GM23338 (cell line): ENCODE results near the gene SYT13. TPM values are rescaled to one million over a fixed set of nuclear protein-coding genes. Genes with fewer than 3 reads are reported as not detected.

ENCODE experiments used
- ATAC-seq: fragments of 200-7000 bp; cut with Tn5 transposase; 3 replicates; pipeline ENCODE4 v1.9.1; 2020
- DNase-seq: peaks from one replicate; pipeline ENCODE4 v3.0.0-alpha.2; 2015; ENCODE audit warnings: low spot score
- H2AFZ ChIP-seq: fragments of 200-600 bp; sonication (generic); 2 replicates; pipeline ENCODE4 v1.8.0; 2016; ENCODE audit warnings: antibody characterized with exemption, mild to moderate bottlenecking, moderate library complexity
- H3F3A ChIP-seq: fragments of 200-600 bp; sonication (generic); replicated peaks from 2 replicates; pipeline ENCODE4 v1.8.0; 2017; ENCODE audit warnings: antibody characterized with exemption, mixed run types, low read depth
- H3K27ac ChIP-seq: fragments of 200-600 bp; sonication (generic); 2 replicates; pipeline ENCODE4 v1.6.1; 2016; ENCODE audit warnings: low read depth
- H3K27me3 ChIP-seq: fragments of 200-600 bp; sonication (generic); 2 replicates; pipeline ENCODE4 v1.8.0; 2016; ENCODE audit warnings: mild to moderate bottlenecking, mixed run types, moderate library complexity; ENCODE audit not compliant: insufficient read depth
- H3K36me3 ChIP-seq: fragments of 200-600 bp; sonication (generic); 2 replicates; pipeline ENCODE4 v1.8.0; 2016; ENCODE audit warnings: mild to moderate bottlenecking; ENCODE audit not compliant: insufficient read depth
- H3K4me1 ChIP-seq: fragments of 200-600 bp; sonication (generic); 2 replicates; pipeline ENCODE4 v1.8.0; 2016; ENCODE audit warnings: mild to moderate bottlenecking, moderate library complexity; ENCODE audit not compliant: insufficient read depth
- H3K4me2 ChIP-seq: fragments of 200-600 bp; sonication (generic); 2 replicates; pipeline ENCODE4 v1.7.1; 2017; ENCODE audit warnings: mixed run types
- H3K4me3 ChIP-seq: fragments of 200-600 bp; sonication (generic); 2 replicates; pipeline ENCODE4 v1.6.1; 2016; ENCODE audit warnings: mixed run types
- H3K79me2 ChIP-seq: fragments of 200-600 bp; sonication (generic); replicated peaks from 2 replicates; pipeline ENCODE4 v1.8.0; 2017; ENCODE audit warnings: mild to moderate bottlenecking; ENCODE audit not compliant: insufficient read depth
- H3K9me2 ChIP-seq: fragments of 200-600 bp; sonication (generic); 2 replicates; pipeline ENCODE4 v1.8.0; 2017; ENCODE audit not compliant: insufficient read depth
- H4K20me1 ChIP-seq: fragments of 200-600 bp; sonication (generic); replicated peaks from 2 replicates; pipeline ENCODE4 v1.8.0; 2017; ENCODE audit warnings: mild to moderate bottlenecking; ENCODE audit not compliant: insufficient read depth
- H3K27ac Mint-ChIP-seq: 2 replicates; pipeline ENCODE4 v1.8.0; 2020; ENCODE audit warnings: inconsistent platforms, mild to moderate bottlenecking, moderate library complexity, mixed read lengths
- H3K27me3 Mint-ChIP-seq: 3 replicates; pipeline ENCODE4 v1.8.0; 2022; ENCODE audit warnings: low read depth, mild to moderate bottlenecking, moderate library complexity, mixed read lengths, inconsistent platforms; ENCODE audit not compliant: insufficient read depth, poor library complexity
- H3K36me3 Mint-ChIP-seq: 3 replicates; pipeline ENCODE4 v1.8.0; 2021; ENCODE audit warnings: low read depth, mild to moderate bottlenecking, inconsistent platforms, moderate library complexity, mixed read lengths
- H3K4me1 Mint-ChIP-seq: 3 replicates; pipeline ENCODE4 v1.8.0; 2020; ENCODE audit warnings: mild to moderate bottlenecking, inconsistent platforms, mixed read lengths
- H3K4me3 Mint-ChIP-seq: 3 replicates; pipeline ENCODE4 v1.8.0; 2021; ENCODE audit warnings: moderate library complexity, mild to moderate bottlenecking, inconsistent platforms, mixed read lengths
- H3K9me3 Mint-ChIP-seq: 3 replicates; pipeline ENCODE4 v1.8.0; 2020; ENCODE audit warnings: moderate library complexity, mild to moderate bottlenecking, inconsistent platforms, mixed read lengths
- CTCF ChIP-seq, 2 experiments: fragments of 200-600 bp in 1 of 2; sonication (generic) in 1 of 2; conservative IDR thresholded peaks; 2 replicates each; pipeline versions ENCODE4 v1.5.1 to v1.6.1; 2016 to 2017; ENCODE audit warnings: antibody characterized with exemption in 2 of 2, low read depth in 2 of 2, mild to moderate bottlenecking in 2 of 2, moderate library complexity in 1 of 2
- REST ChIP-seq: IDR thresholded peaks from one replicate; pipeline ENCODE4 v1.6.1; 2018; ENCODE audit warnings: antibody characterized with exemption; ENCODE audit not compliant: unreplicated experiment
- ZNF114 ChIP-seq: fragments of 250-450 bp; sonication (Bioruptor Pico); IDR thresholded peaks from 2 replicates; pipeline ENCODE4 v1.5.0; 2020; ENCODE audit warnings: mild to moderate bottlenecking, moderate library complexity
- polyA plus RNA-seq: library from polyadenylated mRNA; unstranded; fragments of >200 nt; fragmentation: Nextera tagmentation; extraction: Ambion mirVana; gene quantifications from 2 replicates; pipeline ENCODE4 v1.2.1, GENCODE V29; 2016
- total RNA-seq: library from RNA; depleted of rRNA; stranded (reverse); fragments of >200 nt; shearing (Covaris generic); gene quantifications from 2 replicates; pipeline ENCODE4 v1.2.3, GENCODE V29; 2014

The SYT13 gene
- total and polyA plus RNA-seq, 2 experiments from 2014 or later, result 3.4 to 16.3 TPM

DNA sequence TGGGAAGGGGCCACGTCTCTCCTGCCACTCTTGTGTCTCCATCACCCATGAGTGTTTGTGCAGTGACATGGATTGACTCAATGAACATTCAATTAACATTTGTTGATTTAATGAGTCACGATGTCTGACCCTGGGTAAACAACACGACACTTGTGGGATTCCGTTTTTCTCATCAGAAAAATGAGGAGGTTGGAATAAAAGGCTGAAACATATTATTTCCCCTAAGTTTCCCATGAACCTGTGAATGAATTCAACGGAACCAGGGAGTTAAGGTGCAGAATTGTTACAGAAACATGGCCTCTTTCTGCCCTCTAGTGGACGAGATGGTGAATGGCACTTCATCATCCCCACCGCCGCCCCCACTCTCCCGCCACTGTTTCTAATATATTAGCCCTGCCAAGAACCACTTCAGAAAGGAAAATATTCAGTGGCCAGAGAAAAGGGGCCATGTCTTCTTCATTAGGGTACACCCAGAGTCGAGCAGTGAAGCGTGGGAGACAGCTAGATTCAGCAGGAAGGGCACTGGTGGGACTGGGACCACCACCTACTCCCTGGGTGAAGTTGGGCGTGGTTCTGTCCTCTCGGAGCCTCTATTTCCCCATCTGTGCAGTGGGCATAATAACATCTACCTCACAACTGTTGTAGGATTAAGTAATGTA is 46.3 kb upstream of the SYT13 start:
- no peaks in the 10 kb centered on the region for H3K4me1 ChIP-seq
- DNase-seq, result peak; percentile 72
- H3K27me3 Mint-ChIP-seq, result peaks cover 4% of the 10 kb centered on the region

DNA sequence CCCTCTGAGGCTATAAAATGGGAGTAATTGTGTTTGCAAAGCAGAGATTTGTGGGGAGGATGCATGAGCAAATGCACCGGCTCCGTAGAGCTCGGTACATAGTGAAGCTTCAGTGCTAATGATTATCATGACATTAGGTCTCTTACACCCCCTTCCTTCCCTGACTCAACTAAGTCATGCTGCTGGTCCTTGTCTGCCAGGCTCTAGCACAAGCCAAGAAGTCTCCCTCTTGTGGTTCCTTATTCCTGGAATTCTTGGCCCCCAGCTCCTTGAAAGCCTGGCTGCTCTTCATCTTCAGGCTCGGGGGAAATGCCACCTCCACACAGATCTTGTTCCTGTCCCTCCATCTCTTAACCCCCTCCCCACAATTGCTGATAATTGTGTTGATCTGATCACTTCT is 45.7 kb upstream of the SYT13 start:
- H3K36me3 ChIP-seq, result no peaks in the 10 kb centered on the region
- DNase-seq (peak; percentile 41), ATAC-seq (peak; percentile 59)
- TF ChIP-seq CTCF (conservative IDR thresholded peaks at IDR 0.05; ENCODE audit: low read depth in 2 of 2) (peak in 1 of 2 experiments; percentile 36; a peak in 2 of 4 replicates), REST (no peak)
- no peak overlapping the region for H2AFZ ChIP-seq
- H3K4me2 ChIP-seq, result no peak overlapping the region
- Mint-ChIP-seq H3K27ac (no peak overlapping the region), H3K36me3 (no peaks in the 10 kb centered on the region; the same call in 2 of the 3 replicates), H3K9me3 (peaks cover 4% of the 10 kb centered on the region; the same call in 1 of the 3 replicates), H3K4me3 (no peak overlapping the region), H3K4me1 (peaks cover 6% of the 10 kb centered on the region; the same call in 2 of the 3 replicates), H3K27me3 (peaks cover 4% of the 10 kb centered on the region)
- no peak overlapping the region for H3K4me3 ChIP-seq
- no peaks in the 10 kb centered on the region for H3K9me2 ChIP-seq
- no peaks in the 10 kb centered on the region for H3K79me2 ChIP-seq
- no peaks in the 10 kb centered on the region for H4K20me1 ChIP-seq
- H3K27me3 ChIP-seq, result no peaks in the 10 kb centered on the region
- H3K4me1 ChIP-seq, result no peaks in the 10 kb centered on the region
- H3F3A ChIP-seq, result no peaks in the 10 kb centered on the region
- H3K27ac ChIP-seq, result no peak overlapping the region

More for the DNA sequence above, 46.3 kb upstream of the SYT13 start:
- ATAC-seq, result peak; percentile 80
- H3K4me3 Mint-ChIP-seq, result no peak overlapping the region
- H3K9me2 ChIP-seq, result no peaks in the 10 kb centered on the region
- TF ChIP-seq ZNF114, result no peak
- TF ChIP-seq CTCF (conservative IDR thresholded peaks at IDR 0.05; ENCODE audit: low read depth in 2 of 2), result peak; percentile 45 to 77; a peak in 3 of 4 replicates
- H4K20me1 ChIP-seq, result no peaks in the 10 kb centered on the region
- no peak overlapping the region for H3K27ac ChIP-seq
- H3K4me1 Mint-ChIP-seq, result peaks cover 6% of the 10 kb centered on the region; the same call in 2 of the 3 replicates
- H3K36me3 Mint-ChIP-seq, result no peaks in the 10 kb centered on the region
- H2AFZ ChIP-seq, result 0 out of 2 replicates have a peak overlapping the region, but pooled peaks have one; percentile 33
- no peaks in the 10 kb centered on the region for H3K79me2 ChIP-seq
- no peak overlapping the region for H3K4me2 ChIP-seq
- no peaks in the 10 kb centered on the region for H3K9me3 Mint-ChIP-seq
- H3K4me3 ChIP-seq, result no peak overlapping the region
- no peaks in the 10 kb centered on the region for H3K27me3 ChIP-seq
- H3K27ac Mint-ChIP-seq, result no peak overlapping the region
- no peaks in the 10 kb centered on the region for H3F3A ChIP-seq
- H3K36me3 ChIP-seq, result no peaks in the 10 kb centered on the region
